GM21528 (cell line): ENCODE data around the gene TMX1.

Experiments
- ATAC-seq: cut with Tn5 transposase; IDR thresholded peaks from one replicate; pipeline ENCODE4 v1.9.1; 2021; ENCODE audit warnings: mild to moderate bottlenecking, moderate library complexity; ENCODE audit not compliant: unreplicated experiment, low FRiP score

The TMX1 gene

GRCh38 chr14:51291016-51291415, 51.0 kb downstream of the TMX1 start:
- no peak for ATAC-seq

GRCh38 chr14:51293149-51293911, 53.3 kb downstream of the TMX1 start:
- ATAC-seq: no peak

GRCh38 chr14:51293912-51294389, 53.9 kb downstream of the TMX1 start:
- ATAC-seq: no peak

- no peak for ATAC-seq
These were observed 55.0 kb downstream of the TMX1 start for GRCh38 chr14:51294951-51295525.

GRCh38 chr14:51295646-51296263, 55.7 kb downstream of the TMX1 start:
- no peak for ATAC-seq

- no peak for ATAC-seq
These were observed 57.0 kb downstream of the TMX1 start for GRCh38 chr14:51297066-51297465.

- ATAC-seq: no peak
These were observed 58.8 kb downstream of the TMX1 start for GRCh38 chr14:51298895-51299294.

GRCh38 chr14:51302295-51303030, 62.4 kb downstream of the TMX1 start:
- no peak for ATAC-seq

GRCh38 chr14:51304438-51304837, 64.4 kb downstream of the TMX1 start:
- ATAC-seq: no peak

- ATAC-seq: no peak
These were observed 64.9 kb downstream of the TMX1 start for GRCh38 chr14:51304941-51305340.

- ATAC-seq: no peak
These were observed 65.7 kb downstream of the TMX1 start for GRCh38 chr14:51305751-51306150.
